ENCODE measurements around the gene SPTLC3. TPM values are rescaled to one million over a fixed set of nuclear protein-coding genes. Genes with fewer than 3 reads are reported as not detected.

The SPTLC3 gene
- total RNA-seq, 1 experiment from 2014 or later: 20.3 TPM

DNA sequence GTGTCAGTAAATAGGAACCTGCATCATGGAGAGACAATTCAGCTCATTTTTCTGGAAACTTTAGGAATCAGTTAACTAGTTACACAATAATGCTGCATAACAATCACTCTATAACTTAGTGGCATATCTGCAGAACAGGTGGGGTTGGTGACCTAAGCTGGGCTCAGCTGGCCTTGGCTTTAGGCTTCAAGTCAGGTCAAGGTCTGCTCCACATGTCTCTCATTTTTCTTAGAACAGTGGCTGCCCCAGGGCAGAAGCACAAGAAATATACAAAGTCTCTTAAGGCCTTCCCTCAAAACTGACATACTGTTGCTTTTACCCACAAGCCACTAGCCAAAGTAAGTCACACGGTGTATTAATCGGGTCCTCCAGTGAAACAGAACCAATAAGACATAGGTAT is 198.2 kb downstream of the SPTLC3 start:
- intact Hi-C loops (cut with micrococcal nuclease): no loop called here
- no peaks in the 10 kb centered on the region for H3K36me3 Mint-ChIP-seq (ENCODE audit: insufficient read depth, unreplicated experiment)
- H3K4me1 Mint-ChIP-seq (ENCODE audit: insufficient read depth, unreplicated experiment): peaks cover 12% of the 10 kb centered on the region
- no peak overlapping the region for H3K4me3 Mint-ChIP-seq (ENCODE audit: unreplicated experiment)
- BruUV-seq (replicated peaks): no TSS peak
- DNase-seq (ENCODE audit: unreplicated experiment): no peak
- POLR2A ChIA-PET: interaction anchor here (1.2 to 1.5 kb wide), 3 partner anchors 10 to 47 kb away, joined by 3 read pairs; no protein-coding TSS in a partner anchor
- no peaks in the 10 kb centered on the region for H3K27me3 Mint-ChIP-seq (ENCODE audit: insufficient read depth, unreplicated experiment)
- H3K9me3 Mint-ChIP-seq (ENCODE audit: unreplicated experiment): no peaks in the 10 kb centered on the region
- CTCF ChIA-PET: interaction anchor here (0.5 to 2.3 kb wide), 4 partner anchors 83 to 341 kb away, joined by 3 to 11 read pairs (median 5); no protein-coding TSS in a partner anchor
- TF ChIP-seq, protein P1, sequence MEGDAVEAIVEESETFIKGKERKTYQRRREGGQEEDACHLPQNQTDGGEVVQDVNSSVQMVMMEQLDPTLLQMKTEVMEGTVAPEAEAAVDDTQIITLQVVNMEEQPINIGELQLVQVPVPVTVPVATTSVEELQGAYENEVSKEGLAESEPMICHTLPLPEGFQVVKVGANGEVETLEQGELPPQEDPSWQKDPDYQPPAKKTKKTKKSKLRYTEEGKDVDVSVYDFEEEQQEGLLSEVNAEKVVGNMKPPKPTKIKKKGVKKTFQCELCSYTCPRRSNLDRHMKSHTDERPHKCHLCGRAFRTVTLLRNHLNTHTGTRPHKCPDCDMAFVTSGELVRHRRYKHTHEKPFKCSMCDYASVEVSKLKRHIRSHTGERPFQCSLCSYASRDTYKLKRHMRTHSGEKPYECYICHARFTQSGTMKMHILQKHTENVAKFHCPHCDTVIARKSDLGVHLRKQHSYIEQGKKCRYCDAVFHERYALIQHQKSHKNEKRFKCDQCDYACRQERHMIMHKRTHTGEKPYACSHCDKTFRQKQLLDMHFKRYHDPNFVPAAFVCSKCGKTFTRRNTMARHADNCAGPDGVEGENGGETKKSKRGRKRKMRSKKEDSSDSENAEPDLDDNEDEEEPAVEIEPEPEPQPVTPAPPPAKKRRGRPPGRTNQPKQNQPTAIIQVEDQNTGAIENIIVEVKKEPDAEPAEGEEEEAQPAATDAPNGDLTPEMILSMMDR (IDR thresholded peaks at IDR 0.05; ENCODE audit: unreplicated experiment): no peak
- H3K27ac Mint-ChIP-seq (ENCODE audit: low read depth, unreplicated experiment): no peak overlapping the region

DNA sequence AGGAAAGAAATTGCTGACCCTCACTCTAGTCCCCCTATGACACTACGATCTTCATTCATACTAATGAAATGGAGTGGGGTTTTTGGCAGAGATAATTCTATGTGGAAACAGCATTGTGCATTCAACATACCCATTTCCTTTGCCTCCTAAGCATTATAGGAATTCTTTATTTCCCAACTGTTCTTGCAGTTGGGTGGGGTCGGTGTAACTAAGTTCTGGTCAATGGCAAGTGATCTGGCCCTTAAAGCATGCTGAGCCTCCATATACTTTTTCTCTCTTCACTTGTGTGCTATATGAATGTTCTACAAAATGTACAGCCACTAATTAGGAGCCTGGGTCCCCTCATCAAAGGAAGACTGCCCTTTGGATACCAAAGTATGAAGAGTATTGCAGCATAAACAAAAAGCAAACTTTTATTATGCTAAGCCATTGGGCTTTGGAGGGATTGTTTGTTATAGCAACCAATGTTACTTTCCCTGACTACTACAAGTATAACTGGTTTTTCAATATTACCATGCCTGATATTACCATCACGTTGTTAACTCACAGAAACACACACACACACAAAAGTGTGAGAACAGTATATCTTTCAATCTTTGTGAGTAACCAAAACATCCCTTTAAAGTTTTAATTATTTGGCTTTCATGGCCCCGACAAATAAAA is 203.3 kb downstream of the SPTLC3 start:
- ChIA-PET CTCF (interaction anchor here (0.6 to 1.4 kb wide), 3 partner anchors 29 to 94 kb away, joined by 5 to 7 read pairs (median 5); no protein-coding TSS in a partner anchor), POLR2A (interaction anchor here (0.7 to 1.5 kb wide), 4 partner anchors 9 to 572 kb away, joined by 3 to 8 read pairs (median 6); partner anchors contain the start of genes ESF1, ISM1 and NDUFAF5)
- H3K36me3 Mint-ChIP-seq (ENCODE audit: insufficient read depth, unreplicated experiment): no peaks in the 10 kb centered on the region
- no peaks in the 10 kb centered on the region for H3K9me3 Mint-ChIP-seq (ENCODE audit: unreplicated experiment)
- peak overlapping the region; percentile 53 for H3K27ac Mint-ChIP-seq (ENCODE audit: low read depth, unreplicated experiment)
- no peaks in the 10 kb centered on the region for H3K27me3 Mint-ChIP-seq (ENCODE audit: insufficient read depth, unreplicated experiment)
- BruUV-seq (replicated peaks): no TSS peak
- H3K4me1 Mint-ChIP-seq (ENCODE audit: insufficient read depth, unreplicated experiment): peaks cover 17% of the 10 kb centered on the region
- TF ChIP-seq, protein P1 (IDR thresholded peaks at IDR 0.05; ENCODE audit: unreplicated experiment): no peak
- no peak for DNase-seq (ENCODE audit: unreplicated experiment)
- no peak overlapping the region for H3K4me3 Mint-ChIP-seq (ENCODE audit: unreplicated experiment)
- intact Hi-C loops (cut with micrococcal nuclease): loop anchor here (10.0 kb wide), 1 partner anchor 87 kb away; no protein-coding TSS in a partner anchor

DNA sequence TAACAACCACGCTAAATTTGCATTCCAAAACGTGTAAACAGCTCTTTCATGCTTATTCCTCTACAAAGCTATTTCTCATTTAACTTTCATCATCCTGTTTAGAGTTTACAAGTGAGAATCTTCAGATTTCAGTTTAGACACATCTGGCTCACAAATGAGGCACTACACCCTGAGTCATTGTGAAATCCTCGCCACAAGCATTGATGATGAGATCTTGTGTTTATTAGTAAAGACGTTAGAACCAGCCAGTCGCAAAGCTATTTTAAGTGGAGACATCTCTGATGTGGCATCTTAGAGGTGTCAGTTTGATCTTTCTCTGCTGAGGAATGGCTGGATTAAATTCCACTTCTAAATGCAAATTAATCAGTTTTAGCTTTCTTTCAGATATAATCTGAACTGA is 204.0 kb downstream of the SPTLC3 start:
- ChIA-PET CTCF (interaction anchor here (0.6 to 1.4 kb wide), 4 partner anchors 29 to 117 kb away, joined by 3 to 7 read pairs (median 5); no protein-coding TSS in a partner anchor), POLR2A (interaction anchor here (0.6 to 1.5 kb wide), 9 partner anchors 9 to 764 kb away, joined by 3 to 8 read pairs (median 4); partner anchors contain the start of genes ESF1, ISM1 and NDUFAF5)
- Mint-ChIP-seq H3K4me3 (ENCODE audit: unreplicated experiment) (no peak overlapping the region), H3K27ac (ENCODE audit: low read depth, unreplicated experiment) (peak overlapping the region; percentile 53), H3K36me3 (ENCODE audit: insufficient read depth, unreplicated experiment) (no peaks in the 10 kb centered on the region), H3K9me3 (ENCODE audit: unreplicated experiment) (no peaks in the 10 kb centered on the region), H3K27me3 (ENCODE audit: insufficient read depth, unreplicated experiment) (no peaks in the 10 kb centered on the region), H3K4me1 (ENCODE audit: insufficient read depth, unreplicated experiment) (peaks cover 17% of the 10 kb centered on the region)
- peak; percentile 58 for DNase-seq (ENCODE audit: unreplicated experiment)
- intact Hi-C loops (cut with micrococcal nuclease): loop anchor here (10.0 kb wide), 1 partner anchor 88 kb away; no protein-coding TSS in a partner anchor
- BruUV-seq (replicated peaks): no TSS peak
- TF ChIP-seq, protein P1 (IDR thresholded peaks at IDR 0.05; ENCODE audit: unreplicated experiment): no peak

DNA sequence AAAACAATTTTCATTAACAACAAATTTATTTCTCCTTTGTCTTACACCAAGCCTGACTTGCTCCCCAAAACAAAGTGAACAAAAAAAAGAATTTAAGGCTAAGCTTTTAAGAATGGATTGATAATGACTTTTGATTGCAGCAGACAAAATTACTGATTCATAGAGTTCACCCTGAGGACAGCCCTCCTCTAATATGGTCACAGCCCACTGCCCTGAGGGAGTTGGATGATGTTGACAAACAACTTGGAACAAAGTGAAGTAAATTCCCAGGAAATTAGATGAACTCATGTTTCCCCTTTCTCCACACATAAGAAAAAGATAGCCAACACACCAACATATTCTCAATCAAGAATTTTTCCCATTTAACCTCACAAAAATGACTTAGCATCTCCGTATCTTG is 204.6 kb downstream of the SPTLC3 start:
- H3K9me3 Mint-ChIP-seq (ENCODE audit: unreplicated experiment): no peaks in the 10 kb centered on the region
- no peaks in the 10 kb centered on the region for H3K27me3 Mint-ChIP-seq (ENCODE audit: insufficient read depth, unreplicated experiment)
- ChIA-PET CTCF (interaction anchor here (1.0 to 1.4 kb wide), 2 partner anchors 89 to 96 kb away, joined by 5 to 7 read pairs; no protein-coding TSS in a partner anchor), POLR2A (interaction anchor here (0.8 to 1.5 kb wide), 6 partner anchors 8 to 73 kb away, joined by 3 to 8 read pairs (median 5); partner anchors contain the start of gene ISM1)
- H3K27ac Mint-ChIP-seq (ENCODE audit: low read depth, unreplicated experiment): no peak overlapping the region
- H3K36me3 Mint-ChIP-seq (ENCODE audit: insufficient read depth, unreplicated experiment): no peaks in the 10 kb centered on the region
- intact Hi-C loops (cut with micrococcal nuclease): loop anchor here (10.0 kb wide), 1 partner anchor 89 kb away; no protein-coding TSS in a partner anchor
- H3K4me3 Mint-ChIP-seq (ENCODE audit: unreplicated experiment): no peak overlapping the region
- BruUV-seq (replicated peaks): no TSS peak
- peaks cover 17% of the 10 kb centered on the region for H3K4me1 Mint-ChIP-seq (ENCODE audit: insufficient read depth, unreplicated experiment)
- DNase-seq (ENCODE audit: unreplicated experiment): no peak
- TF ChIP-seq, protein P1 (IDR thresholded peaks at IDR 0.05; ENCODE audit: unreplicated experiment): no peak

All from MCF 10A (cell line).